H9 (cell line): Measurements from ENCODE around the gene PDK2. TPM values are rescaled to one million over a fixed set of nuclear protein-coding genes. Genes with fewer than 3 reads are reported as not detected.

ENCODE experiments used
- DNase-seq: peaks from one replicate; pipeline ENCODE4 v3.0.0-alpha.2; 2017
- H2AFZ ChIP-seq: one replicate; pipeline ENCODE4 v1.6.1; 2013; ENCODE audit warnings: mild to moderate bottlenecking, low read length, control low read depth, moderate library complexity
- H2AK5ac ChIP-seq: 2 replicates; pipeline ENCODE4 v1.6.1; 2013; ENCODE audit warnings: low read length, control low read depth, mixed read lengths; ENCODE audit not compliant: insufficient read length
- H2BK120ac ChIP-seq: one replicate; pipeline ENCODE4 v1.6.1; 2013; ENCODE audit warnings: low read depth, mild to moderate bottlenecking, low read length, control low read depth, inconsistent platforms; ENCODE audit not compliant: poor library complexity, severe bottlenecking
- H2BK12ac ChIP-seq: 2 replicates; pipeline ENCODE4 v1.6.1; 2013; ENCODE audit warnings: low read length, control low read depth, mixed read lengths, low read depth; ENCODE audit not compliant: insufficient read length
- H2BK15ac ChIP-seq: 2 replicates; pipeline ENCODE4 v1.6.1; 2013; ENCODE audit warnings: low read depth, low read length, control low read depth
- H2BK20ac ChIP-seq: one replicate; pipeline ENCODE4 v1.6.1; 2013; ENCODE audit warnings: low read depth, mild to moderate bottlenecking, low read length, control low read depth, inconsistent platforms; ENCODE audit not compliant: poor library complexity, severe bottlenecking
- H2BK5ac ChIP-seq: 2 replicates; pipeline ENCODE4 v1.6.1; 2013; ENCODE audit warnings: low read length, control low read depth, mixed read lengths; ENCODE audit not compliant: insufficient read length
- H3K14ac ChIP-seq: 2 replicates; pipeline ENCODE4 v1.6.1; 2013; ENCODE audit warnings: low read length, control low read depth; ENCODE audit not compliant: insufficient read depth
- H3K18ac ChIP-seq: 2 replicates; pipeline ENCODE4 v1.6.1; 2013; ENCODE audit warnings: low read depth, mild to moderate bottlenecking, mixed read lengths, low read length, control low read depth; ENCODE audit not compliant: insufficient read length
- H3K23ac ChIP-seq: 2 replicates; pipeline ENCODE4 v1.6.1; 2013; ENCODE audit warnings: low read length, control low read depth, mixed read lengths, low read depth; ENCODE audit not compliant: insufficient read length
- H3K23me2 ChIP-seq: 2 replicates; pipeline ENCODE4 v1.6.1; 2013; ENCODE audit warnings: low read depth, mild to moderate bottlenecking, mixed read lengths, low read length, control low read depth; ENCODE audit not compliant: insufficient read length, poor library complexity, severe bottlenecking
- H3K27ac ChIP-seq: 2 replicates; pipeline ENCODE4 v1.5.1; 2013; ENCODE audit warnings: low read length, control low read depth, mixed read lengths, low read depth; ENCODE audit not compliant: insufficient read length
- H3K27me3 ChIP-seq: 2 replicates; pipeline ENCODE4 v1.6.1; 2013; ENCODE audit warnings: low read length, control low read depth, inconsistent platforms; ENCODE audit not compliant: insufficient read depth
- H3K4ac ChIP-seq: 2 replicates; pipeline ENCODE4 v1.6.1; 2013; ENCODE audit warnings: low read depth, mild to moderate bottlenecking, control low read depth, inconsistent platforms, low read length, moderate library complexity
- H3K4me1 ChIP-seq: 2 replicates; pipeline ENCODE4 v1.6.1; 2013; ENCODE audit warnings: low read length, control low read depth, inconsistent platforms; ENCODE audit not compliant: insufficient read depth
- H3K4me2 ChIP-seq: 2 replicates; pipeline ENCODE4 v1.6.1; 2013; ENCODE audit warnings: low read length, control low read depth, mixed read lengths; ENCODE audit not compliant: insufficient read length, insufficient read depth
- H3K56ac ChIP-seq: 2 replicates; pipeline ENCODE4 v1.6.1; 2013; ENCODE audit warnings: low read depth, mild to moderate bottlenecking, mixed read lengths, low read length, control low read depth; ENCODE audit not compliant: insufficient read length
- H3K79me1 ChIP-seq: 2 replicates; pipeline ENCODE4 v1.6.1; 2013; ENCODE audit warnings: low read depth, mild to moderate bottlenecking, moderate library complexity, low read length, control low read depth, inconsistent platforms; ENCODE audit not compliant: insufficient read depth, poor library complexity, severe bottlenecking
- H3K79me2 ChIP-seq: 2 replicates; pipeline ENCODE4 v1.6.1; 2013; ENCODE audit warnings: low read length, control low read depth, inconsistent platforms; ENCODE audit not compliant: insufficient read depth
- H3K9ac ChIP-seq: 2 replicates; pipeline ENCODE4 v1.6.1; 2013; ENCODE audit warnings: low read length, control low read depth, mixed read lengths; ENCODE audit not compliant: insufficient read length; ENCODE audit errors: extremely low read depth
- H3K9me3 ChIP-seq: one replicate; pipeline ENCODE4 v1.6.1; 2013; ENCODE audit warnings: low read depth, low read length, inconsistent platforms; ENCODE audit not compliant: control insufficient read depth
- H3T11ph ChIP-seq: one replicate; pipeline ENCODE4 v1.6.1; 2013; ENCODE audit warnings: mild to moderate bottlenecking, low read length, control low read depth, inconsistent platforms
- H4K20me1 ChIP-seq: one replicate; pipeline ENCODE4 v1.6.1; 2013; ENCODE audit not compliant: control insufficient read depth, insufficient read length, insufficient read depth
- H4K5ac ChIP-seq: 2 replicates; pipeline ENCODE4 v1.6.1; 2013; ENCODE audit warnings: low read depth, mild to moderate bottlenecking, mixed read lengths, low read length, control low read depth; ENCODE audit not compliant: insufficient read length
- H4K8ac ChIP-seq: replicated peaks from 2 replicates; pipeline ENCODE4 v1.6.1; 2013; ENCODE audit warnings: low read length, control low read depth, mixed read lengths, low read depth; ENCODE audit not compliant: insufficient read length
- H4K91ac ChIP-seq: 2 replicates; pipeline ENCODE4 v1.6.1; 2013; ENCODE audit warnings: low read depth, mild to moderate bottlenecking, moderate library complexity, mixed read lengths, low read length, control low read depth; ENCODE audit not compliant: insufficient read length
- H3K27ac Mint-ChIP-seq, 3 experiments: 2 replicates in 2 of 3; 3 replicates in 1 of 3; pipeline ENCODE4 v1.8.0; 2020 to 2021; ENCODE audit warnings: mixed read lengths in 3 of 3, mild to moderate bottlenecking in 1 of 3, moderate library complexity in 1 of 3
- H3K27me3 Mint-ChIP-seq: 2 replicates; pipeline ENCODE4 v1.8.0; 2021; ENCODE audit warnings: low read depth, mild to moderate bottlenecking, moderate library complexity, mixed read lengths
- H3K36me3 Mint-ChIP-seq, 3 experiments: 2 replicates in 2 of 3; 3 replicates in 1 of 3; pipeline ENCODE4 v1.8.0; 2020 to 2021; ENCODE audit warnings: low read depth in 3 of 3, mixed read lengths in 3 of 3; ENCODE audit not compliant: insufficient read depth in 1 of 3
- H3K4me1 Mint-ChIP-seq, 2 experiments: 2 replicates each; pipeline ENCODE4 v1.8.0; 2020; ENCODE audit warnings: mixed read lengths in 2 of 2
- H3K4me3 Mint-ChIP-seq, 2 experiments: 2 replicates in 1 of 2; 3 replicates in 1 of 2; pipeline ENCODE4 v1.8.0; 2020 to 2021; ENCODE audit warnings: mild to moderate bottlenecking in 2 of 2, mixed read lengths in 2 of 2, moderate library complexity in 1 of 2
- H3K9me3 Mint-ChIP-seq, 2 experiments: 2 replicates in 1 of 2; 3 replicates in 1 of 2; pipeline ENCODE4 v1.8.0; 2020; ENCODE audit warnings: mild to moderate bottlenecking in 2 of 2, mixed read lengths in 2 of 2, moderate library complexity in 1 of 2
- CTCF ChIP-seq: fragments of 200-600 bp; sonication (generic); conservative IDR thresholded peaks from 3 replicates; pipeline ENCODE4 v1.8.0; 2021; ENCODE audit warnings: antibody characterized with exemption, mild to moderate bottlenecking
- WGBS: extraction: QIAGEN DNeasy Blood & Tissue Kit; methylation state at CpG from one replicate; pipeline ENCODE4 v1.1.7; 2013; ENCODE audit warnings: missing lambda C conversion rate, low lambda C conversion rate, mixed read lengths; ENCODE audit not compliant: insufficient read length; ENCODE audit errors: extremely low coverage; 5-methylcytosine and 5-hydroxymethylcytosine counted together
- total RNA-seq: library from RNA; stranded (reverse); gene quantifications from 2 replicates; pipeline ENCODE4 v1.2.1, GENCODE V29; 2021

Gene PDK2
- total RNA-seq, 1 experiment from 2014 or later = 19.9 TPM

GRCh38 chr17:50152736-50153135 is 57.6 kb downstream of the PDK2 start:
- Histone ChIP-seq H3K27ac (no peak overlapping the region), H2AK5ac (no peak overlapping the region), H4K20me1 (peaks cover 3% of the 10 kb centered on the region), H3K9me3 (no peaks in the 10 kb centered on the region), H3T11ph (no peak overlapping the region), H3K23me2 (peaks cover 25% of the 10 kb centered on the region), H3K56ac (no peak overlapping the region), H2BK120ac (no peak overlapping the region), H3K9ac (no peak overlapping the region), H2AFZ (no peak overlapping the region), H3K4me2 (no peak overlapping the region), H4K5ac (no peak overlapping the region), H3K14ac (peak overlapping the region; percentile 13; the same call in 1 of the 2 replicates), H2BK12ac (no peak overlapping the region), H4K8ac (no peak overlapping the region), H2BK15ac (no peak overlapping the region), H2BK5ac (no peak overlapping the region), H3K4ac (no peak overlapping the region), H3K27me3 (no peaks in the 10 kb centered on the region; the same call in 1 of the 2 replicates), H4K91ac (no peak overlapping the region), H3K4me1 (peaks cover 4% of the 10 kb centered on the region; the same call in 1 of the 2 replicates), H3K79me1 (no peaks in the 10 kb centered on the region), H3K18ac (no peak overlapping the region), H3K79me2 (no peaks in the 10 kb centered on the region), H3K23ac (no peak overlapping the region), H2BK20ac (no peak overlapping the region)
- H3K4me3 Mint-ChIP-seq = peak overlapping the region in 1 of 2 experiments; percentile 85; a peak in 1 of 5 replicates
- no CpG with 5 or more reads among the region's 7 CpGs for WGBS
- no peak for TF ChIP-seq CTCF
- no peaks in the 10 kb centered on the region for H3K36me3 Mint-ChIP-seq
- H3K9me3 Mint-ChIP-seq = no peaks in the 10 kb centered on the region
- H3K4me1 Mint-ChIP-seq = peaks cover 21 to 33% of the 10 kb centered on the region in 2 experiments
- no peak for DNase-seq
- peak overlapping the region in 1 of 3 experiments; percentile 84; a peak in 1 of 7 replicates for H3K27ac Mint-ChIP-seq
- peaks cover 11% of the 10 kb centered on the region for H3K27me3 Mint-ChIP-seq
